ENCODE data around the gene NEK4.
"Not testable (repeated sequence)": the region's sequence is repeated elsewhere in the genome, so short reads cannot be mapped to it uniquely, and the experiment has no call there.

Gene NEK4

DNA sequence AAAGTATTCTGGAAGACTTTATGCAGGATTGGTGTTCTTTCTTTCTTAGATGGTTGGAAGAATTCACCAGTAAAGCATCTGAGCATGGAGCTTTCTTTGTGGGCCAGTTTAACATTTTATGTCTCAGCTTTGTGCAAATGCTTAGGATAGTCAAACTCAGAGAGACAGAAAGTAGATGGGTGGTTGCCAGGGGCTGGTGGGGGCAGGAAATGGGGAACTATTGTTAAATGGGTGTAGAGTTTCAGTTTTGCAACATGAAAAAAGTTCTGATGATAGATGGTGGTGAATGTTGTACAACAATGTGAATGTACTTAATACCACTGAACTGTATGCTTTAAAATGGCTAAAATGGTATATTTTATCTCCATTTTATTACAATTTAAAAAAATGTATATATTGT lies 40.1 kb downstream of the NEK4 start:
- DNase-seq: no peak

DNA sequence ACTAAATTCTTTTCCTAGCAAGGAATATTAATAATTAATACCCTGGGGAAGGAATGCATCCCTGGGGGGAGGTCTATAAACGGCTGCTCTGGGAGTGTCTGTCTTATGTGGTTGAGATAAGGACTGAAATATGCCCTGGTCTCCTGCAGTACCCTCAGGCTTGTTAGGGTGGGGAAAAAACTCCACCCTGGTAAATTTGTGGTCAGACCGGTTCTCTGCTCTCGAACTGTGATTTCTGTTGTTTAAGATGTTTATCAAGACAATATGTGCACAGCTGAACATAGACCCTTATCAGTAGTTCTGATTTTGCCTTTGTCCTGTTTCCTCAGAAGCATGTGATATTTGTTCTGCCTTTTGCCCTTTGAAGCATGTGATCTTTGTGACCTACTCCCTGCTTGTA lies 42.0 kb downstream of the NEK4 start:
- DNase-seq: not testable (repeated sequence)

DNA sequence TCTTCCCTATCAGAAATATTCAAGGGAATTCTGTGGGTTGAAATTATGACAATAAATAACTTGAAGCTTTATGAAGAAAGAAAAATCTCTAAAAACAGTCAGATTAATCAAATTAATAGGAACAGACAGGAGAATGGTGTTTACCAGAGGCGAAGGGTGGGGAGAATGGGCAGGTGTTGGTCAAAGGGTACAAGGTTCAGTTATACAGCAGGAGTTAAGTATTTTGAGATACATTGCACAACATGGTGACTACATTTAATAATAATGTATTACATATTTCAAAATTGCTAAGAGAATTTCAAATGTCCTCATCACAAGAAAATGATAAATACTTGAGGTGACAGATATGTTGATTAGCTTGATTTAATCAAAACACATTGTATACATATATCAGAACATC lies 46.2 kb downstream of the NEK4 start:
- DNase-seq: no peak

DNA sequence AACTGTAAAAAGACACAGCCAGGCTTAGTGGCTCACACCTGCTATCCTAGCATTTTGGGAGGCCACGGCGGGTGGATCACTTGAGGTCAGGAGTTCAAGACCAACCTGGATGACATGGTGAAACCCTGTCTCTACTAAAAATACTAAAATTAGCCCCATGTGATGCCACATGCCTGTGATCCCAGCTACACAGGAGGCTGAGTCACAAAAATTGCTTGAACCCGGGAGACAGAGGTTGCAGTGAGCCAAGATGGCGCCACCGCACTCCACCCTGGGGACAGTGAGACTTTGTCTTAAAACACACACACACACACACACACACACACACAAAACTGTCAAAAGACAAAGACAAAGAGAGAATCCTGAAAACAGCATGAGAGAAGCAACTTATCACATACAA lies 46.8 kb downstream of the NEK4 start:
- no peak for DNase-seq

DNA sequence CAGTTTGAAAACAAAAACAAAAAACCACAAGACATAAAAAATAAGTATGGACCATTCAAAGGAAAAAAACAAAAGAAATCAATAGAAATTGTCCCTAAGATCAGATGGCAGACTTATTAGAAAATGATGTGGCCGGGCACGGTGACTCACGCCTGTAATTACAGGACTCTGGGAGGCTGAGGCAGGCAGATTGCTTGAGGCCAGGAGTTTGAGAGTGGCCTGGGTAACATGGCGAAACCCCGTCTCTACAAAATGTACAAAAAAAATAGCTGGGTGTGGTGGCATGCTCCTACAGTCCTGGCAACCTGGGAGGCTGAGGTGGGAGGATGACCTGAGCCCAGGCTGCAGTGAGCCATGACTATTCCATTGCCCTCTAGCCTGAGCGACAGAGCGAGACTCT lies 48.2 kb downstream of the NEK4 start:
- no peak for DNase-seq

DNA sequence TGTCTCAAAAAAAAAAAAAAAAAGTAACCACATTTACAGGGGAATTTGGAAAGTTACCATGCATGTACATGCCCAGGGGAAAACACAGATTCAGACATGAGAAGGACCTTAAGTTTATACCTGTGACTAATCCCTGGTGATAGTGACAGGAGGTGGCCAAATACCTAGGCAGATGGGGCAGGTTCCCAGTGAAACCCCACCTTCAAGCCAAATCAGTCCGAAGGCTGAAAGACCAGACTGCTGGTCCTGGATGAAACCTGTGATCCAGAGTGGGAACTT lies 49.1 kb downstream of the NEK4 start:
- DNase-seq: no peak

DNA sequence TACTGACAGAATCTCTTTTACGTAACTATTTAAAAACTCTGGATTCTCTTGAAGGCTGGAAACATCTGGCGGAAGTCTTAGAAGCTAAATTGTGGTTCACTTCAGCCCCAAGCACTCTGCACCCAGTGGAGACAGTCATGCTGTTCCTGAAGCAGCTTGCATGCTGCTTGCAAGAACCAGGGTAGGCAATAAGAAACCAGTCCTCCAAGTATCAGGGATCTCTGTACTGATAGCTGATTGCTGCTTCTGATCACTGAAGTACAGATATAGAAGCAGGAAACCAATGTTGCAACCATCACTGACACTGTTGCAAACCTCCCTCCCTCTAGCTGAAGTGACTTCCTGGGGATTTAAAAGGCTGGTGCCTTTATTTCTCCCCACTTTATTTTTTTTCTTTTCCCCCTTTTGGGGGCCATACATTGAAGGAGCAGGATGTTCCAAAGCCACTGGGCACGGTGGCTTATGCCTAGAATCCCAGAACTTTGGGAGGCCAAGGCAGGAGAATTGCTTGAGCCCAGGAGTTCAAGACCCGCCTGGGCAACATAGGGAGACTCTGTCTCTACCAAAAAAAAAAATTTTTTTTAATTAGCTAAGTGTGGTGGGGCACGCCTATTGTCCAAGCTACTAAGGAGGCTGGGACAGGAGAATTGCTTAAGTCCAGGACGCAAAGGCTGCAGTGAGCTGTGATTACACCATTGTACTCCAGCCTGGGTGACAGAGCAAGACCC lies 49.6 kb downstream of the NEK4 start:
- no peak for DNase-seq

DNA sequence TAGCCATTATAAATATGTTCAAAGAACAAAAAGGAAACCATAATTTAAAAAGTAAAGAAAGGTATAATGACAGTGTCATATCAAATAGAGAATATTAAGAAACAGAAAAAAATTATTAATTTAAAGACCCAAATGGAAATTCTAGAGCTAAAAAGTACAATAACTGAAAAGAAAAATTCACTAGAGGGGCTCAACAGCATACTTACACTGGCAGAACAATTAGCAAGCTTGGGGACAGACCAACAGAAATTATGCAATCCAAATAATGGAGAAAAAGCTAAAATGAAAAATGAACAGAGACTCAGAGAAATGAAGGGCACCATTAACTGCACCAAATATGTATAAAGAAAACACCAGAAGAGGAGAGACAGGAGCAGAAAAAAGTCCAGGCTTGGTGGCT lies 51.1 kb downstream of the NEK4 start:
- no peak for DNase-seq

DNA sequence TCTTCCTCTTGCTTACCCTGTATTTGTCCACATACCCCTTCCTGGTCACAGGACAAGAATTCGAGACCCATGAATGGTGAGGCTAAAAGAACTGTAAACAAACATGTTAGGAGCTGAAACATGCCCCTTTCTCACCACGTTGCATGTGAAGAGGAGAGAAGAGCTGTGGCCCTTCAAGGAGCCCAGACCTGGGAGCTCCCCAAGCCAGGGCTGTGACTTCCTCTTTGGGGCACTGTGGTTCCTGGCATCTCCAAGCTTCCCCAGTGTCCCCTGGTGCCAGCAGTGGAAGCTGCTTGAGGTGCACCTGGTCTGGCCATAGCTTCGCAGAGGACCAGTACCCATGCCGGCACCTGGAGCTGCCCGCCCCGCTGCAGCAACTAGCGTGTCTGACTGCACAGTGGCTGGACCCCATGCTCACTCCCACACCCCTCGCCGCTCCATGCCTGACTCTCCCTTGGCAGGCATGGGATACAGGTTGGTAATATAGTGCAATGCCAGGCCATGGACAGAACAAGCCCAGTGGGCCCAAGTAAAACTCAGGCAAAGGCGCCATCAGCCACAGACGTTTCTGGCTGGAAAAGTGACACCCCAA lies 54.9 kb downstream of the NEK4 start:
- no peak for DNase-seq

DNA sequence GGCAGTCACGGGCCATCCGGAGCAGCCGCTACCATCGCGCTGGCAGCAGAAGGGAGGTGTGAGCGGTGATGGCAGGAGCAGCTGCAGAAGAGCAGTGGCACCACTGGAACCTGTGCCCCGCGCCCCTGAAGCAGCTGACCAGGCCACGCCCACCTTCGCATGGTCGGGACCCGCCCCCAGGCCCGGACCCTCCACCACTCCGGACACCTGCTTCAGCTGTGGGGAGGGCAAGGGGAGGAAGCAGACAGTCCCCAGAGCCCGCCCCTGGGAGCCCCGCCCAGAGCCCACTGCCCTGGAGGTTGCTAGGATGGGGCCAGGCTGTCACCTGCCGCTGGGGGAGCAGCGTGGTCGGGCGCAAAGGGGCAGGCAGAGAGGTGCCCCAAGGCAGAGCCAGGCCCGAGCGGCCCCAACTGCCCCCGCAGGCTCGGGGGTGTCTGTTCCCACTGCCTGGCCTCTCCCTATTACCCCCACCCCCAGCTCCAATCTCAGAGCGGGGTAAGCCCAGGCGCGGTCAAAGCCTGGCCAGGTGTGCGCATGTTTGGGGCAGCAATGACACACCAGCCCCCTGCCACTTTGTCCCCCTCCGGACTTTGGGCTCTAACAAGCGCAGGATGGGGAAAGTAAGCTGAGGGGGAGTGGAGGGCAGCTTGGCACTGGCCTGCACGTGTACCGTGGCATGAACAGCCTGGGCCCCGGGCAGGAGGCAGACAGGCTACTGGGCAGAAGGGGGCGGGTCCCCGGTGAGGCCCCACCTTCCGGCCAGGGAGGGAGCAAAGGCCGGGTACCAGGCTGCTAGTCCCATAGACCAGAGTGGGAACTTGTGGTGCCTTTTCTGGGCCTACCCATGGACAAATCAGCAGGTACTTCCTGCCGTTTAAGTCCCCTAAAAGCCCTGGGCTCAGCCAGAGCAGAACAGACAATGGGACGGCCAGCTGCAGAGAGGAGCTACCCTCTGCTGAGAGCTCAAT lies 56.1 kb downstream of the NEK4 start:
- DNase-seq: no peak

DNA sequence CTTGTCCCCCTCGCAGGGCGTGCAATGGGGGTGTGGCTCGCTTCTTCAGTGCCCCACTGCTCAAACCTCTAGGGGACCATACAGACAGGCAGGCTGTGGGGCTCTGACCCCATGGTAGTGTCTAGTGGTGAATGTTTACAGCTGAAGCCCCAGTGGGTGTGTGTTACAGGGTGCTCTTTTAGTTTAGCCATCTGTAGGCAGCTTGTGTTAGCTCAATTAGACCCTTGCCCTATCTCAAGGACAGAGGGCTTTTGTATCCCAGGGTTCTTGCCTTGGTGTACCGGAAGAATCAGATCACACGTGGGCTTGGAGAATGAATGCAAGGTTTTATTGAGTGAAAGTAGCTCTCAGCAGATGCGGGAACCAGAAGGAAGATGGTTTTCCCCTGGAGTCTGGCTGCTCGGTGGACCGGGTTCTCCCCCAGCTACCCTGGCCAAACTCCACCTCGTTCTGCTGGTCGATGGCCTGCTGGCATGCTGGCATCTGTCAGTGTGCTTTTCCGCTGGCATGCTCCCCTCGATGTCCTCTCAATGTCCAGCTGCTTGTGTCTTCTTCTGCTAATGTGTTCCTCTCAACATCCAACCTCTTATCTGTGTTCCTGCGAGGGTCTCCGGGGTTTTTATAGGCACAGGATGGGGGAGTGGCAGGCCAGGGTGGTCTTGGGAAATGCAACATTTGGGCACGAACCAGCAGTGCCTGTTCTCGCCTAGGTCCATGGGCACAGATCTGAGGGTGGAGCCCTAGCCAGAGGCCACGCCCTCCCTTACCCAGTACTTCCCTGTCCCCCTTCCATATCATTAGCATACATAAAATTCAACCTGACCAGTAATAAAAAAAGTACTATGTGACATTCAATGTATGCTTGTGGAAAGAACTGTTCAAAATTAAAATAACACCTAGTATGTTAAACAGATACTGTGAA lies 58.2 kb downstream of the NEK4 start:
- no peak for DNase-seq

DNA sequence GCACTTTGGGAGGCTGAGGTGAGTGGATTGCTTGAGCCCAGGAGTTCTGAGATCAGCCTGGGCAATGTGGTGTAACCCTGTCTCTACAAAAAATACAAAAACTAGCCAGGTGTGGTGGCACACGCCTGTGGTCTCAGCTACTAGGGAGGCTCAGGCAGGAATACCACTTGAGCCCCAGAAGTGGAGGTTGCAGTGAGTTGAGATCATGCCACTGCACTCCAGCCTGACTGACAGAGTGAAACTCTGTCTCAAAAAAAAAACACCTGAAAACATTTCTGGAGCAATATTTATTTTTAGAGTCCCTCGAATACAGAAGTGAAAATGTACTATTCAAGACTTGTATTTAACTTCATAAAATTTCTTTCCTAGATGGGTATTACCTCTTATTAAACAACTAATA lies 60.2 kb downstream of the NEK4 start:
- no peak for DNase-seq

DNA sequence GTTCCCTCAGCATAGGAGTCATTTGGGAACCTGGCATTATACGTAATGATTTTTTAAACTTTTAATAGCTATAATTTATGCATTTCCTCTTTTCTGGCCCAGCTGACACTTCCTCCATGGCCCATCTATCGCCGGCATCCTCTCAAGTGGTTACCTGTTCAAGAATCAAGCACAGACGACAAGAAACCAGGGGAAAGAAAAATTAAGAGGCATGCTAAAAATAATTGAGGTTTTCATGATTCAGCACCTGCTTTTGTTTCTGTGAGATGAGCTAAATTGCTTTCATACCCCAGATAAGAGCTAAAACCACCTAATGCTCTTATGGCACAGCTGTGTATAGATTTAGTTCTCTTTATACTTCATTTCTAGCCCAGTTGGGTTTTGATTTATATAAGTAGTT lies 63.2 kb downstream of the NEK4 start:
- DNase-seq: no peak

DNA sequence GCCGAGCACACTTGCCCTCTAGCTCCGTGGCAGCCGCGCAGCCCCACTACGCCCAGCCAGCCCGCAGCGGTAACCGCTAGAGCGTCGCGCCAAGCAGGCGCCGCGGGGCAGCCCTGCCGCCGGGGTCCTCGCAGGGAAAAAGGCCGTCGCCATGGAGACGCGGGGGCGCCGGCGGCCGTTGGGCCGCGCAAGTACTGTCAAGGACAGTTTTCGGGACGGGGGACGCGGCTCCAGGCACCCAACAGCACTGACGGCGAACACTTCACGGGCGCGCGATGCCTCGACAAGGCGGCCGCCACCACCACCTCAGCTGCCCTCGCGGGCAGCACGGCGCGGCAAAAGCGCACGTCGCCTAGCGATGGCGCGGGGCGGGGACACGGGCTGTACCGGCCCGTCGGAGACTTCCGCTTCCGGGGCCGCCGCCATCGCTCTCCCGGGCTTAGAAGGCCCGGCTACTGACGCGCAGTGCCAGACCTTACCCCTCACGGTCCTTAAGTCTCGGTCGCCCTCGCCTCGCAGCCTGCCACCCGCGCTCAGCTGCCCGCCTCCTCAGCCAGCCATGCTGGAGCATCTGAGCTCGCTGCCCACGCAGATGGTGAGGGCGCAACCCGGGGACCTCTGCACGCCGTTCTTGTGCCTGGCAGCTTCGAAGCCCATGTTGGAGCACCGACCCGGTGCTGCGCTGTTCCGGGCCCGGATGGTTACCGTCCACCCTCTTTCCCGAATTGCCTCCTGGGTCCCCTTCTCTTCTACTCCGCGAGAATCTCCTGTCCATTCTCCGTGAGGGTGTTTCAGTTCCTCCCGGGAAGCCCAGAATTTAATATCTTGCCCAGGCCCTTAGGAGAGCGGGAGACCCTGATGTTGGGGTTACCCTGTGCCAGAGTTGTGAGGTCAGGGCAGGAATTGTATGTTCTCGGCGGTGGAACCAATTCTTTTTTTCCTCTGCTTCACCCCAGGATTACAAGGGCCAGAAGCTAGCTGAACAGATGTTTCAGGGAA lies 64.8 kb downstream of the NEK4 start, which contains the start of the genes GLT8D1 and SPCS1:
Gene GLT8D1, minus strand, starts transcription at position 104 of the 999 bp plus-strand sequence. CDS start 5,331 bp downstream, outside the sequence.
Gene SPCS1, plus strand, starts transcription at position 419 of the 999 bp plus-strand sequence. Its CDS starts 141 bp downstream, at position 560.
- DNase-seq: peak; percentile 56 to 78

DNA sequence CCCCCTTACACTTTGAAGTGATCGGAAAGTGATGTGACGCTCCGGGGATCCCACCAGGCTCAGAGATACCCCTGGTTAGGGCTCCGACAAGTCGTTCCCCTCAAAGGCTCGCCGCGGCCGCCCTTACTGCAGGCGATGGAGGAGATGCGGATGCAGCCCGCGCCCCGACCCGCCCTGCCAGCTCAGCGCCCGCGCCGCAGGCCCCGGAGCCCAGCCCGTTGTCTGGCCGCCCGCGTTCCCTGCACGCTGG lies 65.4 kb downstream of the NEK4 start:
- DNase-seq: no peak

DNA sequence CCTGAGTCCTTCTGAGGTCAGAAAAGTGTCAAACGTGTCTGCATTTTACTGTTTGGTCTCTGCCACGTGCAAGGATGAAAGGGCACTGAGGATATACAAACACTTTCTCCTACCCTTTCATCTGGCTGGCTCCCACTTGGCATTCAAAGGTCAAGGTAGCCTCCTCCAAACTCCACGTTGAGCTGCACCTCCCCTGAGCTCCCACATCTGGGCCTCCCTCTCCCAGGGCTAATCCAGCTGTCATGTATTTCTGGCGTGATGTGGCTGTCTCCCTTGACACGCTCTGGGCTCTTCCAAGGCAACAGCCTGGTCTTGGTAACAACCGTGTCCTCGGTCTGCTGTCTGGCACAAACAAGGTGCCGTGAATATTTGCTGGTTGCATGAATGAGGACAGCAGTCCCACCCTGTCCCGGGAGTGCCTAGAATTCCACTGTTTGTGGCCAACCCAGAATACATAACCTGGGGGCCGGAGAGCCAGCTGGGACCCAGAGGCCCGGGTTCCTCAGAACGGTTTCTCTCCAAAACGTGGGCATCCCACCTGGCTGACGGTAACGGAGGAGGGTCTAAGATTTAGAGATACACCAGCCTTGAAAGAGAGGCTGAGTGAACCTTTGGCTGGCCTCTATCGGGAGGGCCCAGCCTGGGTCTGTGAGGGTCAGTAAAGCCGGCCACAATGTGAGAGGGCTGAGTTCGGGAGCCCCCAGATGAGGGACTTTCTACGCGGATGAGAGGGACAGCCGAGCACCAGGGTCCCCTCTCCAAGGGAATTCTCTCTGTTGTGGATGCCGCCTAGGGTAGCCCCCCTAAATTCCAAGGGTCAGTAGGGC lies 65.9 kb downstream of the NEK4 start:
- peak in 1 of 2 experiments; percentile 15 for DNase-seq

DNA sequence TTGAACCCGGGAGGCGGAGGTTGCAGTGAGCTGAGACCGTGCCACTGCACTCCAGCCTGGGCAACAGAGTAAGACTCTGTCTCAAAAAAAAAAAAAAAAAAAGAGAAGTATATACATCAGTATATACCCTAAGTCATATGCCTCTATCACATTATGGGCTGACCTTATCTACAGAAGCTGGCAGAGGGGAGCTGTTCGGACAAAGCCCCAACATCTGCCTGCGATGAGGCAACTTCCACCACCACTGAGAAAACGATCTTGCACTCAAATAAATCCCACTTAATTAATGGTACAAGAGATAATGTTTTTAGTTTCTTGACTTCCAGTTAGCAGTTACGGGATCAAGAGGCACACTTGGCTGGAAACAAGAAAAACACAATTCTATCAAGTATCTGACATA lies 67.4 kb downstream of the NEK4 start:
- DNase-seq: no peak

DNA sequence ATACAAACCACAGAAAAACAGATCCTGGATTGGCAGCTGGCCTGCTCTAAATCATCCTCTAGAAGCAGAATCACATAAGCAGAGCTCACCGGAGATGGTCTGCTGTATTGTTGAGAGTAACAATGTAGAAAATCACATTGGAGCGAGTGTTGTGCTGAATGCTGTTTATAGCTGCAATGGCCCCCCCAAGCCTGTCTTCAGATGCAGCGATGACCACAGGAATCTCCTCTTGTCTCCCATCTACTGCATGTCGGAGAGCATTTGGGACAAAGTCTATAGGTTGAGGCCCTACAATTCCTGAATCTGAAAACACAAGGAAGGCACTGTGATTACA lies 73.1 kb downstream of the NEK4 start:
- DNase-seq: no peak

DNA sequence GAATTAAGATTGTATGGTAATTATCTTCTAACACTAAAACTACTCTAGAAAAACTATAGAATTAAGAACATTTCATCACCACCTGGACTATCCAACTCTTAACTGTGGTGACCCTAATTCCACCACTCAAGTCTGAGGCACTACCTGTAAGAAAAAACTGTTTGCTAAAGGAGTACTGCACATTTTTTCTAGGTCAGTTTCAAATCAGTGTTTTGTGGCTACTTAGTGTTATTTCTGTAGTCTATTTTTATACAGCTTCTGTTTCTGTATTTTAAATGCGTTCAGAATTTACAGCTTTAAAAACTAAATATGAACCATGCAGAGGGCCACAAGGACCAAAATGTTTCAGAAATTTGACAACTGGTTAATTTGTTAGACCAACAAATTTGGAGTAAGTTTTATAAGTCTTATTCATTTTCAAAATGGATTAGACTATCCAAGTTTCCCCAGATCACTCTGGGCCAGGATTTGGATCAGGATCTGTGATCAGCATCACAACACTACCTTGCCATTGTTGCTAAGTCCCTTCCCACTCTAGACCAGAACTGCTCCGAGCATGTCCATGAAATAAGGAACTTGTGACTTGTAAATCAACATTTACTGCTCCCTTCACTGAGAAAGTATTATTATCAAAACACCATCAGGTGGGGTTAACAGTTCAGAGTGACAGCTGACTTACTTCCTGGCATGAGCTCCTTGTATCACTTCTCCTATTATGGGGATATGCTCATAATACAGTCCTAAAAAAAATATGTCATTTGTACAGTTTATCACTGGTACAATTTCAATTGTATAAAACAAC lies 73.7 kb downstream of the NEK4 start:
- no peak for DNase-seq

Data from NCI-H524 (cell line).